Panc1 (cell line): ENCODE data around the gene KIAA1755.

Source experiments
- CTCF ChIP-seq: fragments of 450-650 bp; IDR thresholded peaks from 2 replicates; pipeline ENCODE4 v1.5.1; 2017; ENCODE audit warnings: mild to moderate bottlenecking
- POLR2AphosphoS5 ChIP-seq: IDR thresholded peaks from 2 replicates; pipeline ENCODE4 v1.6.1; 2012; ENCODE audit warnings: mild to moderate bottlenecking, low read depth, low read length, moderate library complexity
- SIN3A ChIP-seq: IDR thresholded peaks from 2 replicates; pipeline ENCODE4 v1.6.1; 2012; ENCODE audit warnings: low read depth, mild to moderate bottlenecking, low read length, moderate library complexity, borderline replicate concordance; ENCODE audit not compliant: insufficient read depth
- TCF7L2 ChIP-seq: IDR thresholded peaks from 2 replicates; pipeline ENCODE4 v1.6.1; 2011; ENCODE audit warnings: mild to moderate bottlenecking, low read depth, low read length, inconsistent platforms
- TF ChIP-seq, protein P1 (sequence below), 2 experiments: IDR thresholded peaks; 2 replicates each; pipeline ENCODE4 v1.6.1; 2011 to 2012; ENCODE audit warnings: low read depth in 2 of 2, control low read depth in 1 of 2, low read length in 1 of 2, mild to moderate bottlenecking in 1 of 2, moderate library complexity in 1 of 2; ENCODE audit not compliant: insufficient read depth in 1 of 2

- TF ChIP-seq CTCF (peak; percentile 80; the same call in 1 of the 2 replicates), SIN3A (no peak), POLR2AphosphoS5 (no peak), TCF7L2 (no peak)
- TF ChIP-seq, protein P1, sequence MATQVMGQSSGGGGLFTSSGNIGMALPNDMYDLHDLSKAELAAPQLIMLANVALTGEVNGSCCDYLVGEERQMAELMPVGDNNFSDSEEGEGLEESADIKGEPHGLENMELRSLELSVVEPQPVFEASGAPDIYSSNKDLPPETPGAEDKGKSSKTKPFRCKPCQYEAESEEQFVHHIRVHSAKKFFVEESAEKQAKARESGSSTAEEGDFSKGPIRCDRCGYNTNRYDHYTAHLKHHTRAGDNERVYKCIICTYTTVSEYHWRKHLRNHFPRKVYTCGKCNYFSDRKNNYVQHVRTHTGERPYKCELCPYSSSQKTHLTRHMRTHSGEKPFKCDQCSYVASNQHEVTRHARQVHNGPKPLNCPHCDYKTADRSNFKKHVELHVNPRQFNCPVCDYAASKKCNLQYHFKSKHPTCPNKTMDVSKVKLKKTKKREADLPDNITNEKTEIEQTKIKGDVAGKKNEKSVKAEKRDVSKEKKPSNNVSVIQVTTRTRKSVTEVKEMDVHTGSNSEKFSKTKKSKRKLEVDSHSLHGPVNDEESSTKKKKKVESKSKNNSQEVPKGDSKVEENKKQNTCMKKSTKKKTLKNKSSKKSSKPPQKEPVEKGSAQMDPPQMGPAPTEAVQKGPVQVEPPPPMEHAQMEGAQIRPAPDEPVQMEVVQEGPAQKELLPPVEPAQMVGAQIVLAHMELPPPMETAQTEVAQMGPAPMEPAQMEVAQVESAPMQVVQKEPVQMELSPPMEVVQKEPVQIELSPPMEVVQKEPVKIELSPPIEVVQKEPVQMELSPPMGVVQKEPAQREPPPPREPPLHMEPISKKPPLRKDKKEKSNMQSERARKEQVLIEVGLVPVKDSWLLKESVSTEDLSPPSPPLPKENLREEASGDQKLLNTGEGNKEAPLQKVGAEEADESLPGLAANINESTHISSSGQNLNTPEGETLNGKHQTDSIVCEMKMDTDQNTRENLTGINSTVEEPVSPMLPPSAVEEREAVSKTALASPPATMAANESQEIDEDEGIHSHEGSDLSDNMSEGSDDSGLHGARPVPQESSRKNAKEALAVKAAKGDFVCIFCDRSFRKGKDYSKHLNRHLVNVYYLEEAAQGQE (IDR thresholded peaks at IDR 0.05; ENCODE audit: insufficient read depth in 1 of 2, low read depth in 2 of 2, low read length in 1 of 2), result no peak
Observed at GRCh38 chr20:38290829-38291814, 30.6 kb upstream of the KIAA1755 start.
